GM12878 (cell line): ENCODE measurements around the gene UQCRH. TPM values are rescaled to one million over a fixed set of nuclear protein-coding genes. Genes with fewer than 3 reads are reported as not detected.
A peak's percentile ranks its signal among the peaks of the same experiment; 100 is the strongest.

Source experiments
- ATF7 ChIP-seq: fragments of 450-650 bp; IDR thresholded peaks from 2 replicates; pipeline ENCODE4 v1.6.1; 2016; ENCODE audit warnings: low read depth, mild to moderate bottlenecking
- BACH1 ChIP-seq: fragments of 450-650 bp; IDR thresholded peaks from 2 replicates; pipeline ENCODE4 v1.6.1; 2017; ENCODE audit warnings: mild to moderate bottlenecking, borderline replicate concordance
- BHLHE40 ChIP-seq, 2 experiments: fragments of 450-650 bp in 1 of 2; IDR thresholded peaks; 2 replicates each; pipeline ENCODE4 v1.6.1; 2011 to 2017; ENCODE audit warnings: low read depth in 2 of 2, borderline replicate concordance in 1 of 2, improper control_type of control experiment in 1 of 2, low read length in 1 of 2, mild to moderate bottlenecking in 1 of 2
- CBFB ChIP-seq: IDR thresholded peaks from 2 replicates; pipeline ENCODE4 v1.6.1; 2016; ENCODE audit warnings: antibody characterized with exemption, low read depth
- CBX5 ChIP-seq: sonication (generic); IDR thresholded peaks from 2 replicates; pipeline ENCODE4 v1.6.1; 2016; ENCODE audit warnings: low read depth, moderate library complexity, mild to moderate bottlenecking, inconsistent platforms
- CEBPB ChIP-seq, 2 experiments: fragments of 150-350 bp in 1 of 2; IDR thresholded peaks; 2 replicates each; pipeline ENCODE4 v1.6.1; 2012 to 2014; ENCODE audit warnings: low read depth in 2 of 2, low read length in 2 of 2, borderline replicate concordance in 1 of 2, inconsistent platforms in 1 of 2
- CREB1 ChIP-seq: IDR thresholded peaks from 2 replicates; pipeline ENCODE4 v1.6.1; 2012; ENCODE audit warnings: low read depth, mild to moderate bottlenecking, inconsistent platforms
- EED ChIP-seq: sonication (generic); IDR thresholded peaks from 2 replicates; pipeline ENCODE4 v1.6.1; 2016; ENCODE audit warnings: antibody characterized with exemption, low read depth
- ETV6 ChIP-seq, 2 experiments: fragments of 450-650 bp in 1 of 2; IDR thresholded peaks in 1 of 2; conservative IDR thresholded peaks in 1 of 2; 2 replicates each; pipeline ENCODE4 v1.6.1; 2014; ENCODE audit warnings: antibody characterized with exemption in 1 of 2, borderline replicate concordance in 1 of 2, low read depth in 1 of 2, mild to moderate bottlenecking in 1 of 2, moderate library complexity in 1 of 2
- HDGF ChIP-seq: fragments of 450-650 bp; IDR thresholded peaks from 2 replicates; pipeline ENCODE4 v1.6.1; 2016; ENCODE audit warnings: antibody characterized with exemption
- IKZF2 ChIP-seq, 2 experiments: fragments of 450-650 bp; IDR thresholded peaks; 2 replicates each; pipeline ENCODE4 v1.6.1; 2017; ENCODE audit warnings: mild to moderate bottlenecking in 2 of 2, moderate library complexity in 2 of 2
- JUNB ChIP-seq: IDR thresholded peaks from 2 replicates; pipeline ENCODE4 v1.6.1; 2016; ENCODE audit warnings: antibody characterized with exemption, mild to moderate bottlenecking
- MEF2A ChIP-seq: IDR thresholded peaks from 2 replicates; pipeline ENCODE4 v1.6.1; 2011; ENCODE audit warnings: low read depth, mild to moderate bottlenecking, low read length, moderate library complexity; ENCODE audit not compliant: insufficient read depth
- MEF2B ChIP-seq: fragments of 450-650 bp; IDR thresholded peaks from 2 replicates; pipeline ENCODE4 v1.6.1; 2018; ENCODE audit warnings: mild to moderate bottlenecking, moderate library complexity; ENCODE audit not compliant: partially characterized antibody, poor library complexity, severe bottlenecking
- NFIC ChIP-seq: IDR thresholded peaks from 2 replicates; pipeline ENCODE4 v1.6.1; 2012; ENCODE audit warnings: low read depth, mild to moderate bottlenecking, inconsistent platforms, low read length, moderate library complexity
- TCF7 ChIP-seq: IDR thresholded peaks from 2 replicates; pipeline ENCODE4 v1.6.1; 2014; ENCODE audit warnings: antibody characterized with exemption, borderline replicate concordance
- polyA plus RNA-seq, 11 experiments: library from polyadenylated mRNA; depleted of rRNA in 4 of 11; unstranded in 6 of 11; stranded (reverse) in 5 of 11; fragments of >200 nt; fragmentation: Nextera tagmentation in 4 of 11; fragmentation: Illumina TruSeq in 1 of 11; extraction: Ambion mirVana in 4 of 11; extraction: Trizol in 1 of 11; gene quantifications; 1 replicate in 1 of 11; 2 replicates in 10 of 11; pipeline versions ENCODE4 v1.2.1 to v1.2.3, GENCODE V29; 2011 to 2016; ENCODE audit warnings: inconsistent platforms in 2 of 11, missing spikeins in 2 of 11, low read depth in 1 of 11
- total RNA-seq, 4 experiments: library from RNA; depleted of rRNA in 3 of 4; stranded (reverse); fragments of >200 nt in 3 of 4; fragmentation: Illumina TruSeq in 1 of 4; extraction: Trizol in 1 of 4; gene quantifications; 2 replicates each; pipeline versions ENCODE4 v1.2.1 to v1.2.3, GENCODE V29; 2013 to 2021
- TF ChIP-seq, protein P1 (sequence below): fragments of 450-650 bp; IDR thresholded peaks from 2 replicates; pipeline ENCODE4 v1.6.1; 2016; ENCODE audit warnings: mild to moderate bottlenecking
- TF ChIP-seq, protein P2 (sequence below): fragments of 450-650 bp; IDR thresholded peaks from 2 replicates; pipeline ENCODE4 v1.6.1; 2017; ENCODE audit warnings: low read depth, mild to moderate bottlenecking, moderate library complexity
- TF ChIP-seq, protein P3 (sequence below): fragments of 450-650 bp; IDR thresholded peaks from 2 replicates; pipeline ENCODE4 v1.6.1; 2016; ENCODE audit warnings: mild to moderate bottlenecking
- TF ChIP-seq, protein P4 (sequence below): IDR thresholded peaks from 2 replicates; pipeline ENCODE4 v1.6.1; 2011; ENCODE audit warnings: borderline replicate concordance, low read depth, mild to moderate bottlenecking, moderate library complexity, low read length; ENCODE audit not compliant: insufficient read depth, poor library complexity, severe bottlenecking
- TF ChIP-seq, protein P5 (sequence below): IDR thresholded peaks from 2 replicates; pipeline ENCODE4 v1.6.1; 2012; ENCODE audit warnings: low read length, inconsistent platforms

UQCRH gene
- total and polyA plus RNA-seq, 10 of the 15 experiments (the other 5 are each of a cell fraction or from before 2014, with no cell fraction given) = 363 to 1,782 (median 597) TPM

DNA sequence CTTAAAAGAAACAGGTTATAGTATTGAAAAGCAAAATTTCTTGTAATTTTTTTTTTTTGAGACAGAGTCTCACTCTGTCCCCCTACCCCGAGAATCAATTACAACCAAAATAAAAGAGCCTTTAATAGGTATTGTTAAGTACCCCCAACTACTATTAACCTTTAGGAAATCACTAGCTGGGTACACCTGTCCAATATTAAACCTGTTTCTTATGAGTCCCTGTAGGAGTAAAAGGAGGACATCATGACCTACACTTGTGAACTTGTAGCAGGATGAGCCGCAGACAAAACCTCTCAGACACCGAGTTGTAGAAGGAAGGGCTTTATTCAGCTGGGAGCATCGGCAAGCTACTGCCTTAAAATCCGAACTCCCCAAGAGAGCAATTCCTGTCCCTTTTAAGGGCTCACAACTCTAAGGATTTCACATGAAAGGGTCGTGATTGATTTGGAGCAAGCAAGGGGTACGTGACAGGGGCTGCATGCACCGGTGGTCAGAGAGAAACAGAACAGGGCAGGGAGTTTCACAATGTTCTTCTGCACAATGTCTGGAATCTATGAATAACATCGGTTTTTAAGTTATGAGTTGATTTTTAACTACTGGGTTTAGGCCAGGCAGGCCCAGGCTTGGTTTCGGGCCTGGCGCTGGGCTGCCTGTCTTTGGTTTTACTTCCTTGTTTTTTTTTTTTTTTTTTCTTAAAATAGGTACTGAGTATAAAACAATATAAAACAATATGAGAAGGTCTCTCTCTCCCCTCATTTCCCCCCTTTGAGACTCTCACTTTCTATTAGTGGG lies 22.0 kb downstream of the UQCRH start (continued):
- TF ChIP-seq TCF7 = 0 out of 2 replicates have a peak, but pooled peaks have one; percentile 37
- TF ChIP-seq, protein P1, sequence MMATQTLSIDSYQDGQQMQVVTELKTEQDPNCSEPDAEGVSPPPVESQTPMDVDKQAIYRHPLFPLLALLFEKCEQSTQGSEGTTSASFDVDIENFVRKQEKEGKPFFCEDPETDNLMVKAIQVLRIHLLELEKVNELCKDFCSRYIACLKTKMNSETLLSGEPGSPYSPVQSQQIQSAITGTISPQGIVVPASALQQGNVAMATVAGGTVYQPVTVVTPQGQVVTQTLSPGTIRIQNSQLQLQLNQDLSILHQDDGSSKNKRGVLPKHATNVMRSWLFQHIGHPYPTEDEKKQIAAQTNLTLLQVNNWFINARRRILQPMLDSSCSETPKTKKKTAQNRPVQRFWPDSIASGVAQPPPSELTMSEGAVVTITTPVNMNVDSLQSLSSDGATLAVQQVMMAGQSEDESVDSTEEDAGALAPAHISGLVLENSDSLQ = peak; percentile 51
- peak; percentile 61; the same call in 1 of the 2 replicates for TF ChIP-seq BACH1
- TF ChIP-seq ATF7 = 0 out of 2 replicates have a peak, but pooled peaks have one; percentile 53
- TF ChIP-seq, protein P2, sequence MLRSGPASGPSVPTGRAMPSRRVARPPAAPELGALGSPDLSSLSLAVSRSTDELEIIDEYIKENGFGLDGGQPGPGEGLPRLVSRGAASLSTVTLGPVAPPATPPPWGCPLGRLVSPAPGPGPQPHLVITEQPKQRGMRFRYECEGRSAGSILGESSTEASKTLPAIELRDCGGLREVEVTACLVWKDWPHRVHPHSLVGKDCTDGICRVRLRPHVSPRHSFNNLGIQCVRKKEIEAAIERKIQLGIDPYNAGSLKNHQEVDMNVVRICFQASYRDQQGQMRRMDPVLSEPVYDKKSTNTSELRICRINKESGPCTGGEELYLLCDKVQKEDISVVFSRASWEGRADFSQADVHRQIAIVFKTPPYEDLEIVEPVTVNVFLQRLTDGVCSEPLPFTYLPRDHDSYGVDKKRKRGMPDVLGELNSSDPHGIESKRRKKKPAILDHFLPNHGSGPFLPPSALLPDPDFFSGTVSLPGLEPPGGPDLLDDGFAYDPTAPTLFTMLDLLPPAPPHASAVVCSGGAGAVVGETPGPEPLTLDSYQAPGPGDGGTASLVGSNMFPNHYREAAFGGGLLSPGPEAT = peak; percentile 86
- TF ChIP-seq, protein P3, sequence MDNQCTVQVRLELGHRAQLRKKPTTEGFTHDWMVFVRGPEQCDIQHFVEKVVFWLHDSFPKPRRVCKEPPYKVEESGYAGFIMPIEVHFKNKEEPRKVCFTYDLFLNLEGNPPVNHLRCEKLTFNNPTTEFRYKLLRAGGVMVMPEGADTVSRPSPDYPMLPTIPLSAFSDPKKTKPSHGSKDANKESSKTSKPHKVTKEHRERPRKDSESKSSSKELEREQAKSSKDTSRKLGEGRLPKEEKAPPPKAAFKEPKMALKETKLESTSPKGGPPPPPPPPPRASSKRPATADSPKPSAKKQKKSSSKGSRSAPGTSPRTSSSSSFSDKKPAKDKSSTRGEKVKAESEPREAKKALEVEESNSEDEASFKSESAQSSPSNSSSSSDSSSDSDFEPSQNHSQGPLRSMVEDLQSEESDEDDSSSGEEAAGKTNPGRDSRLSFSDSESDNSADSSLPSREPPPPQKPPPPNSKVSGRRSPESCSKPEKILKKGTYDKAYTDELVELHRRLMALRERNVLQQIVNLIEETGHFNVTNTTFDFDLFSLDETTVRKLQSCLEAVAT = peak; percentile 59
- 0 out of 4 replicates have a peak, but pooled peaks of 1 of the 2 experiments have one; percentile 44 for TF ChIP-seq CEBPB (IDR thresholded peaks at IDR 0.05; ENCODE audit: borderline replicate concordance in 1 of 2, low read depth in 2 of 2, low read length in 2 of 2)
- TF ChIP-seq IKZF2 (IDR thresholded peaks at IDR 0.05) = peak; percentile 68 to 82; a peak in 3 of 4 replicates
- TF ChIP-seq CREB1 = peak; percentile 13; the same call in 1 of the 2 replicates
- TF ChIP-seq ETV6 (conservative IDR thresholded peaks at IDR 0.05 in 1 of 2, IDR thresholded peaks at IDR 0.05 in 1 of 2; ENCODE audit: borderline replicate concordance in 1 of 2, low read depth in 1 of 2) = 0 out of 4 replicates have a peak, but pooled peaks of 1 of the 2 experiments have one; percentile 12
- TF ChIP-seq, protein P4, sequence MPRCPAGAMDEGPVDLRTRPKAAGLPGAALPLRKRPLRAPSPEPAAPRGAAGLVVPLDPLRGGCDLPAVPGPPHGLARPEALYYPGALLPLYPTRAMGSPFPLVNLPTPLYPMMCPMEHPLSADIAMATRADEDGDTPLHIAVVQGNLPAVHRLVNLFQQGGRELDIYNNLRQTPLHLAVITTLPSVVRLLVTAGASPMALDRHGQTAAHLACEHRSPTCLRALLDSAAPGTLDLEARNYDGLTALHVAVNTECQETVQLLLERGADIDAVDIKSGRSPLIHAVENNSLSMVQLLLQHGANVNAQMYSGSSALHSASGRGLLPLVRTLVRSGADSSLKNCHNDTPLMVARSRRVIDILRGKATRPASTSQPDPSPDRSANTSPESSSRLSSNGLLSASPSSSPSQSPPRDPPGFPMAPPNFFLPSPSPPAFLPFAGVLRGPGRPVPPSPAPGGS = peak; percentile 24
- TF ChIP-seq NFIC = peak; percentile 86
- TF ChIP-seq CBX5 = 0 out of 2 replicates have a peak, but pooled peaks have one; percentile 23
- TF ChIP-seq, protein P5, sequence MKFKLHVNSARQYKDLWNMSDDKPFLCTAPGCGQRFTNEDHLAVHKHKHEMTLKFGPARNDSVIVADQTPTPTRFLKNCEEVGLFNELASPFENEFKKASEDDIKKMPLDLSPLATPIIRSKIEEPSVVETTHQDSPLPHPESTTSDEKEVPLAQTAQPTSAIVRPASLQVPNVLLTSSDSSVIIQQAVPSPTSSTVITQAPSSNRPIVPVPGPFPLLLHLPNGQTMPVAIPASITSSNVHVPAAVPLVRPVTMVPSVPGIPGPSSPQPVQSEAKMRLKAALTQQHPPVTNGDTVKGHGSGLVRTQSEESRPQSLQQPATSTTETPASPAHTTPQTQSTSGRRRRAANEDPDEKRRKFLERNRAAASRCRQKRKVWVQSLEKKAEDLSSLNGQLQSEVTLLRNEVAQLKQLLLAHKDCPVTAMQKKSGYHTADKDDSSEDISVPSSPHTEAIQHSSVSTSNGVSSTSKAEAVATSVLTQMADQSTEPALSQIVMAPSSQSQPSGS = peak; percentile 71; the same call in 1 of the 2 replicates
- TF ChIP-seq MEF2A = peak; percentile 91
- TF ChIP-seq EED = peak; percentile 77
- 0 out of 2 replicates have a peak, but pooled peaks have one; percentile 27 for TF ChIP-seq HDGF
- TF ChIP-seq CBFB = 0 out of 2 replicates have a peak, but pooled peaks have one; percentile 33
- TF ChIP-seq BHLHE40 (IDR thresholded peaks at IDR 0.05; ENCODE audit: borderline replicate concordance in 1 of 2, low read depth in 2 of 2, low read length in 1 of 2) = peak in 1 of 2 experiments; percentile 27; a peak in 1 of 4 replicates
- peak; percentile 72 for TF ChIP-seq MEF2B
- peak; percentile 60 for TF ChIP-seq JUNB
